GM19025 (cell line): ENCODE measurements around the gene PLEKHA6.
"Not testable (repeated sequence)": the region's sequence is repeated elsewhere in the genome, so short reads cannot be mapped to it uniquely, and the experiment has no call there.

Source experiments
- ATAC-seq: cut with Tn5 transposase; IDR thresholded peaks from one replicate; pipeline ENCODE4 v1.9.1; 2021; ENCODE audit warnings: mild to moderate bottlenecking, low read depth, moderate library complexity; ENCODE audit not compliant: unreplicated experiment

The PLEKHA6 gene

DNA sequence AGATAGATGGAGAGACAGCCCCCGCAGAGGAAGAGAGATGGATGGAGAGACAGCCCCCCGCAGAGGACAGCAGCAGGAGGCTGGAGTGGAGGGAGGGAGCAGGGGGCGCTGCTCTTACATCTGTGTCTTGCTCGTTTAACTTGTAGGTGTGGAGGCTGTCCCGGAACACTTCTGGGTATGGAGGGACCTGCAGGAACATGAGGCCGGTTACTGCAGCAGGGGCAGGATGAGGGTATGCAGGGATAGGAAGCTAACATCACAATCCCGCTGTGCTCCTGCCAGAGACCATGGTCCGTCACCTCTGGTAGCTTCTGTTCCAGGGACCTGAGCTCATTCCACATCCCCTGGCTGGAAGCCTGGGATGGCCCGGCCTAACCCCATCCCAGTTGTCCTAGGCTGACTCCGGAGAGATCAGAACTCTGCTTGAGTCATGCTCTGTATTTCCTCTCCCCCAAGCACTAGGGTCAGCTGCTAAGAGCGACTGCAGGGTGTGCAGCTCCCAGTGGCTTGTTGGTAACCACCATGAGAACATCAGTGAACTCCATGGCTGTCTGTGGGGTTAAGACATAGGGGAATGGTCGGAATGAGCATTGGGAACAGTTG lies 109.2 kb downstream of the PLEKHA6 start:
- no peak for ATAC-seq

DNA sequence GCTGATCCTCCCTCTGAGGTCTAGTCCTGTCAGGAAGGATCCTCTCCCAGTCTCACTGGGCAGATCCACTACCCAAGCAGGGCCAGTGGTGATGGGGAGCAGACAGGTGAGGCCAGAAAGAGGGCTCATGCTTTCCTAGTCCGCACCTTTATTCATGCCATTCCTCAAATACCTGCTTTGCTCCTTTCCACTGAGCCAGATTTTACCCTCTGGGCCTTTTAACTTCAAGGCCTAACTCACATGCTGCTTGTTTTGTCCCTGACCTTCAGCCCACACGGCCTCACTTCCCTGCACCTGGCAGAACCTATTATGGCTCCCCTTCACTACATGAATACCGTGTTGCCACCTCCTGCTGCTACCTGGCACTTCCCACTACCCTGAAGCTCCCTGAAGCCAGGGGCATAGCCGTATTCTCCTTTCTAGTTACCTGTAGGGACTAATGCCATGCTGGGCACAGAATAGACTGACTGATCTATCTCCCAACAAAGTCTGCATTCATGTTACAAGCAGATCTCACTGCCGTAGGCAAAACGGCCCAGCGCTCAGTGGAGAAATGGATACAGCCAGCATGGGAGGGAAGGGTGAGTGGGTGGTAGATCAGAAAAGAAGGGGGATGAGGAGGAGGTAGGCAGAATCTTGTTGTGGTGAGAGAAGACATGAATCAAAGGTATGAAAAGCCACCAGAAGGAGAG lies 109.8 kb downstream of the PLEKHA6 start:
- no peak for ATAC-seq

DNA sequence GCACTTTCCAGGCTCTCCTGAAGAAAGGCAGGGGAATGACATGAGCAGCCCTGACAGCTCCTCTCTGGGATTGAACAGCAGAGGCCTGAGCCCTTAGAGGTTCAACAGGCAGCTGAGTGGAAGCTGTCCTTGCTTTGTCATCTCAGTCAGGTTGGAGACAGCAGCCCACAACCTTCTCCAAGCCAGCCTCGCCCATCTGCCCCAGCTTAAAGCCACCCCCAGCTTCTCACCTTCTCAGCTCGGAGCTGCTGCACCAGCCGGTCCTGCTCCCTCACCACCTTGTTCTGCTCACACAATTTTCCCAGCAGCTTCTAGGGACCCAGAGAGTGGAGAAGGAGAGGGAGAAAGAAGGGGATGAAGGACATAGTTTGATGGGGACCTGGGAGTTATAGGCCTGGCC lies 110.8 kb downstream of the PLEKHA6 start:
- ATAC-seq = no peak

DNA sequence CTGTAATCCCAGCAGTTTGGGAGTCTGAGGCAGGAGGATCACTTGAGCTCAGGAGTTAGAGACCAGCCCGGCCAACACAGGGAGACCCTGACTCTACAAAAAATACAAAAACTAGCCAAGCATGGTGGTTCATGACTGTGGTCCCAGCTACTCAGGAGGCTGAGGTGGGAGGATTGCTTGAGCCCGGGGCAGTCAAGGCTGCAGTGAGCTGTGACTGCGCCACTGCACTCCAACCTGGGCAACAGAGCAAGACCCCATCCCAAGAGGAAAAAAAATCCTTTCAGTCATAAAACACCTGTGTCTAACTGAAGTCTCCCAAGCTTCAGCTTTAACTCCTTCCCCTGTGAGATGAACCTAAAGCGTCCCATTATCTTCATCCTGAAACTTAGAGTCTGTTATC lies 112.9 kb downstream of the PLEKHA6 start:
- no peak for ATAC-seq

DNA sequence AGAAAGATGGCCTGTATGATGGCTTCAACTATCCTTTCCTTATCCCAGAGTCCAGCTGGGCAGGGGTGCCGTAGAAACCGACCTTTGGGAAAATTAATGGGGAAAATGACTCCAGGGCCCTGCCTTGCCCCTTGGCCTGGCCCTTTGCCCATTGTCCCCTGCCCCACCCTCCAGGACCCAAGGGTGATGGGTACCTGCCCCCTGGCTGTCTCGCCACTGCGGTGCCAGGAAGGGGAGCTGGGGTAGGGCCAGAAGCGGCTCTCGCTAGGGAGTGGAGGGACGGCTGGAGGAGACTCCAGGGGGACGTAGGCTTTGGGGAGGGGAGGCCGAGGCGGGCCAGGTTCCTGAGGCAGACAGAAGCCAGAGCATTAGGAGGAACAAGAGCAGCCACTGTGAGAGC lies 116.8 kb downstream of the PLEKHA6 start:
- no peak for ATAC-seq

DNA sequence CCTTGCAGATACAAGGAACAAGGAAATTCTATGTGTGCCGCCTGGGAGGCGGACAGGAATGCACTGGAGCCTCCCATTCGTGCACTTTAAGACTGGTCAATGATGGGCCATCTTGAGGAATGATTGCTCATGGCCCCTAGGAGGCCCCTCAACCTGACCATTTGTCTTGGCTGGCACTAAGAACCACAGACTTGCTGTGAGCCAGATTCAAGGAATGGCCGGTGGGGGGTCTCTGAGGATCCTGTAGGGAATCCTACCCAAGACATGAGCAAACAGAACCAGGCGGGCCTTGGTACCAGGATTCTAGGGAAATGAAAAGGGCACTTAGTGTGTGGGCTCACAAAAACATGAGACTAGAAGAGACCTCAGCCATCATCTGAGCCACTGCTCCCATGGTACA lies 117.8 kb downstream of the PLEKHA6 start:
- no peak for ATAC-seq

DNA sequence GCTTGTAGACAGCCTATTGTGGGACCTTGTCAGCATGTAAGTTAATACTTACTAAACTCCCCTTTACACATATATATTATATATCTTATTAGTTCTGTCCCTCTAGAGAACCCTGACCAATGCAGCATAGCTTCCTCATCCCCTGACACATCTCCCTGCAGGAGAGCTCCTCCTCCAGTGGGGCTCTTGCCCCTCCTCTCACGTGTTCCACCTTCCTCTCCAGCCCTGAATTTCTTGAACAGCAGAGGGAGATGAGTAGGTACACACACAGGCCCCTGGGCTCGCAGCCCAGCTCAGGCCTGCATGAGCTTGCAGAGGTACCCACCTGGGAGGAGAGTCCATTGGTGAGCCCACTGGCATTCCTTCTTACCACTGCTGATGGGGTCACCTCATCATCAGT lies 118.7 kb downstream of the PLEKHA6 start:
- no peak for ATAC-seq

DNA sequence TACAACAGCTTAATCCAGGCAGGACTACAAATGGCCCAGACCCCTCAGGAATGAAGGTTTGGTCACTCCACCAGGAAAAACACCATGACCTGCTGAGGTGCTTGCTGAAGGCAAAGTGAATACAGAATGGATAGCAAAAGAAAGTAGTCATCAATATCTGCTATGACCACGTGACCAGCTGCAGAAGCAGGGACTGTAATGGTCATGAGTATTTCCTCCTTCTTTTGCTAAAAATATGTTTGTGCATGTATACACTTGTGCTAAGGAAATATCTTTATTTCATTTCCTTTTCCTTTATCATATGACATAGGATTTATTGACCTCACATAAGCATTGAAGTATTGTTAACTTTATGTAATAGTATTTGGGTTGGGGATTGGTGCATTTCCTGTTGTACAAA lies 119.5 kb downstream of the PLEKHA6 start:
- ATAC-seq = no peak

DNA sequence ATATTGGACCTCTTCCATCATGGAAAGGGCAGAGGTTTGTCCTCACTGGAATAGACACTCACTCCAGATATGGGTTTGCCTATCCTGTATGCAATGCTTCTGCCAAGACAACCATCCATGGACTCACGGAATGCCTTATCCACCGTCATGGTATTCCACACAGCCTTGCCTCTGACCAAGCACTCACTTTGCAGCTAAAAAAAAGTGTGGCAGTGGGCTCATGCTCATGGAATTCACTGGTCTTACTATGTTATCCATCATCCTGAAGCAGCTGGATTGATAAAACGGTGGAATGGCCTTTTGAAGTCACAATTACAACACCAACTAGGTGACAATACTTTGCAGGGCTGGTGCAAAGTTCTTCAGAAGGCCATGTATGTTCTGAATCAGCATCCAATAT lies 120.3 kb downstream of the PLEKHA6 start:
- ATAC-seq = not testable (repeated sequence)

DNA sequence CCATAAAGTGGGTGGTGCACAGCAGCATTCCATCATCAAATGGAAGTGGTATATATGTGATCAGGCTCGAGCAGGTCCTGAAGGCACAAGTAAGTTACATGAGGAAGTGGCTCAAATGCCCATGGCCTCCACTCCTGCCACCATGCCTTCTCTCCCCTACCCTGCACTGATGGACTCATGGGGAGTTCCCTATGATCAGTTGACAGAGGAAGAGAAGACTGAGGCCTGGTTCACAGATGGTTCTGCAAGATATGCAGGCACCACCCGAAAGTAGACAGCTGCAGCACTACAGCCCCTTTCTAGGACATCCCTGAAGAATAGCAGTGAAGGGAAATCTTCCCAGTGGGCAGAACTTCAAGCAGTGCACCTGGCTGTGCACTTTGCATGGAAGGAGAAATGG lies 121.2 kb downstream of the PLEKHA6 start:
- not testable (repeated sequence) for ATAC-seq

DNA sequence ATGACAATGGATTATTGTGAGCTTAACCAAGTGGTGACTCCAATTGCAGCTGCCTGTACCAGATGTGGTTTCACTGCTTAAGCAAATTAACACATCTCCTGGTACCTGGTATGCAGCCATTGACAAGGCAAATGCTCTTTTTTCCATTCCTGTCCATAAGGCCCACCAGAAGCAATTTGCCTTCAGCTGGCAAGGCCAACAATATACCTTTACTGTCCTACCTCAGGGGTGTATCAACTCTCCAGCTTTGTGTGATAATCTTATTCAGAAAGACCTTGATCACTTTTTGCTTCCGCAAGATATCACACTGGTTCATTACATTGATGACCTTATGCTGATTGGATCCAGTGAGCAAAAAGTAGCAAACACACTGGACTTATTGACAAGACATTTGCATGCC lies 122.2 kb downstream of the PLEKHA6 start:
- ATAC-seq = not testable (repeated sequence)

DNA sequence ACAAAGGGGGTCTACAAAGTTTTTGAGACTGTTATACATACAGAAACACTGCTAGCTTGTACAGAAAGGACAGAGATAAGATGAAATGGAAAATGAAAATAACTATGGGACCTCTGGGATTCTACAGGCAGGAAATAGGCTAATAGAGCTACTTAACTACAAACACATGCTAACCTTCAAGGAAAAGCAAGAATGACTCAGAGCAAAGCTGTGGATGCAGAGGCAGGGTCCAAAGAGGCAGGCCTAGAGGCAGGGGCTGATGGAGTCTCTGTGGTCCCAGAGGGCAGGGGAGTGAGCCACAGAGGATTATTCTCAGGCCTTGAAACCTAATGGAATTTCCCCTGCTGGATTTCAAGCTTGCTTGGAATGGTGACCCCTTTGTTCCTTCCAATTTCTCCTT lies 127.2 kb downstream of the PLEKHA6 start:
- no peak for ATAC-seq

DNA sequence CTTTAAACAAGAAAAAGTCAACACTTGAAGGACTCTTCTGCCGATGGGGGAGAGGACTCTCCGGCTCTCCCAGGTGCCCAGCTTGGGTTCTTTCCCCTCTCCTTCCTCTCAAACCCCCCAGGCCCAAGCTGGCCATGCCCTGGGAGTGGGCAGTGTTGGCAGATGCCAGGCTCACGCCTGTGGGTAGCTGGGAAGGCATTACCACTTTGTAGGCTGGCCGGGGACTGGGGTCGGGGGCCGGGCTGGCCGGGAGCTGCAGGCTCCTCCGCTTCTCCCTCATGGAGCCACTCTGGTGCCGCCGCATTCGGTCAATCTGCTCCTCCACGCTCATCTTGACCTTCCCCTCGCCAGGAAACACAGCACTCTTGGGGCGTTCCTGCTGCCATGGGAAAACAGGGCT lies 129.5 kb downstream of the PLEKHA6 start:
- no peak for ATAC-seq

DNA sequence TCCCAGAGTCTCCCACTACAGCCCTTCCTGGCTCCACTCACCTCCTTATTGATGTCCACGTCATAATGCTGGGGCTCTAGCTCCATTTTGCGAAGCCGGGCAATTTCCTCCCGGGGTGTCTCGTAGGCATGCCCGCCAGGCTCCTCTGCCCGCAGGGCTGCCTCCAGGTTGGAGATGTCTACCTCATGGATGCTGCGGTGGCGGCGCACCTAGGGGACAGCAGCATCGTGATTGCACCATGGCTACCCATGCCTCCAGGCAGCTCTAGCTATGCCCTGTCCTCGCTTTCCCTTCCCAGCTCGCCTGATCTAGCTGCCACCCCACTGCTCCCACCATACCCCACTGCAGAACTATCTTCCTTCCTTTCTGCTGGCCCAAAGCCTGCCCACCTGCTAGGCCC lies 130.8 kb downstream of the PLEKHA6 start:
- no peak for ATAC-seq

DNA sequence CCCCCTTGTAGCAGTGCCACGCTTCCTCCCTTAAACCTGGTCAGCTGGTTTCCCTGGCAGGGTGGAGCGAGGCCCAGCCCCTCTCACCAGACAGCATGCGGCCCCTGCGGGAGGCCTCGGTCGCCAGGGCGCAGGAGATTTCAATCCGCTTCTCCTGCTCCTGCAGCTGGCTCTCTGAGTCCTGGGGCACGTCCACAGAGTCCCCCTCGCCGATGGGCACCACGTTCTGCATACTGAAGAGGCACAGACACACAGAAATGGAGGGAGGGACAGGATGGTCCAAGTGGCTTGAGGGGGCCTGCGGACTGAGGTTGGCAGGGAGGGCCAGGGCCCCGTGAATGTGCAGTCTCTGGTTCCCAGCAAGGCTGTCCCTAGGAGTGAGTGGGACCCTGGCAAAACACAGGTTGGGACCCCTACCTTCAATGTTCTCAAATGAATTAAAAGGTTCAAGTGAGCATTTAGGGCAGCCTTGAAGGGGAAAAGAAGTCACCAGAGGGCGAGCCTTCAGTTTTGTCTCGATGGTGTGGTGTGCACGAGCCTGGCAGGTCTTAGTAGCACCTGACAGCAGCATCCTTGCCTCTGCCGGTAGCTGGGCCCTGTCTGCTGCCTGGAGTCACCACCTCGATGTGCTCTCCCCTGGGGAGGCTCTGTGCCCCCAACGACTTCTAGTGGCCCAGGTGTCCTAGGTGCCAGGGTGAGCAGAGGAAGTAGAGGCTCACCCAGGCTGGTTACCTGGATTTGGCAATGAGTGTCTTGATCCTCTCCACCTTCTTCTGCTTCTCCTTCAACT lies 131.5 kb downstream of the PLEKHA6 start:
- ATAC-seq = no peak

DNA sequence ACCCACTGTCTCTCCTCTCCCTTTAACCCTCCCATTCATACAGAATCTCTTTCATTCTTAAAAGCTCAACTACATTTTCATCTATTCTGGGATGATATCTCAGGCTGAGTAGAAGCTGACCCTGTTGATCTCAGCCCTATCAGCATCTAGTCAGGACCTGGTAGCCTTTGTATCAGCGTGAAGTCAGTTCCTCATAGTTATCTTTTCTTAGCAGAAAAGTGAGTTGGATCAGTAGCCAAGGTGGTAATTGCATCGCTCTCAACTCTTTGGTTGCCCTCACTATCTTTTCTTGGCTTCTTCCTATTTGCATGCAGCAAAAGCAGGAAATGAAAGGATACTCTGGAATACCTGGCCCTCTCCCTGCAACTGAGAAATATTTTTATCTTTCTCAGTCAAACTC lies 132.4 kb downstream of the PLEKHA6 start:
- no peak for ATAC-seq

DNA sequence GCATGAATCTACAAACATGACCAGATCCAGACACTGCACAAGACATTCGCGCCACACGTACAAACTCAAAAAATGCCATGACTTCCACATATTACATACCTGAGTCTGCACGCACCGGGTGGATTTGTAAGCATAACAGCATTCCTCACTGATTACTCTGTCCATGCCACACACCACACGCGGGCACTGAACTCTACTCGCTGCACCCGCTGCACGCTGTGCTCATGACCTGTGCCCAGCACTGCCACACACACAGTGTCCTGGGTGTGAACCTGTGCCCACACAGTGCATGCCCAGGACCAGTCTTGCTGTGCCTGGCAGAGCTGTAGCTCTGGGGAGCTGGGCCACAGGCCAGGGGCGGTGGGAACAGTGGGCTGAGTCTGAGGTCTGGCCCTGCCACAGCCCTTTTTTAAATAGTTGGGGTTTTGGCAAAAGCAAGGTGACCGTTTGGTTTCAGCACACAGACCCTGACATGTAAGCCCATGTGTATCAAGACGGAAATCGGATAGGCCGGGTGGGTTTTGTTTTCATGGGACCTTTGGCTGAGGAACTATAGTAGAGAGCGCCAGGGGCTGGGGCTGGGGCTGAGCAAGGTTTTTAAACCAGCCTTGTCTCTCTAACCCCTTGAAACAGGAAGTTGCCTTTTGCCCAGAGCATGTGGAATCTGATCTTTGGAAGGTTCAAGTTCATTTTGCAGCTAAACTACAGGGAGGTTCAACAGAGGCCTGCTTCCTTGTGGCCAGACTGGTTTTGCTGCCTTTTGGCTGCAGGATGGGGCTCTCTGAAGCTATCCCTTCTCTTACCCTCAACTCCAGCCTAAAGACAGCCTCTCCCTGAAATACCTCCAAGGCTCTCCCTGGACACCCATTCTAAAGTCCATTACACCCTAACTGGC lies 133.6 kb downstream of the PLEKHA6 start:
- ATAC-seq = no peak

DNA sequence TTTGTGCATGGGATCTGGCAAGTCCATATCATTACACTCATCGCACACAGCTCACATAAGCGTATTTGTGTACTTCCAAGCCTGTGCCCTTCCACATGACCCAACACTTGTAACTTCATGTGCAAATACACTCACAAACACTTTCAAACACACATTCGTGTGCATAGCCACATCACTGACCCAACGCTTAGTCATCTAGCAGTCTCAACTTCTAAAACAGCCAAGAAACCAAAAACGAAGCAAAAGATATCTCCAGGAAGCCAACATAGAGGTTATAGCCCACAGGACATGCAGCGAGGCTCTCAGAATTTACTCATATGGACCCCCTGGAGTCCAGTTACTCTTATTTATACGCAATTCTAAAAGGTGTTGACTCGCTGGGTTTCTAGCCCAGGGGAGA lies 135.1 kb downstream of the PLEKHA6 start:
- no peak for ATAC-seq

DNA sequence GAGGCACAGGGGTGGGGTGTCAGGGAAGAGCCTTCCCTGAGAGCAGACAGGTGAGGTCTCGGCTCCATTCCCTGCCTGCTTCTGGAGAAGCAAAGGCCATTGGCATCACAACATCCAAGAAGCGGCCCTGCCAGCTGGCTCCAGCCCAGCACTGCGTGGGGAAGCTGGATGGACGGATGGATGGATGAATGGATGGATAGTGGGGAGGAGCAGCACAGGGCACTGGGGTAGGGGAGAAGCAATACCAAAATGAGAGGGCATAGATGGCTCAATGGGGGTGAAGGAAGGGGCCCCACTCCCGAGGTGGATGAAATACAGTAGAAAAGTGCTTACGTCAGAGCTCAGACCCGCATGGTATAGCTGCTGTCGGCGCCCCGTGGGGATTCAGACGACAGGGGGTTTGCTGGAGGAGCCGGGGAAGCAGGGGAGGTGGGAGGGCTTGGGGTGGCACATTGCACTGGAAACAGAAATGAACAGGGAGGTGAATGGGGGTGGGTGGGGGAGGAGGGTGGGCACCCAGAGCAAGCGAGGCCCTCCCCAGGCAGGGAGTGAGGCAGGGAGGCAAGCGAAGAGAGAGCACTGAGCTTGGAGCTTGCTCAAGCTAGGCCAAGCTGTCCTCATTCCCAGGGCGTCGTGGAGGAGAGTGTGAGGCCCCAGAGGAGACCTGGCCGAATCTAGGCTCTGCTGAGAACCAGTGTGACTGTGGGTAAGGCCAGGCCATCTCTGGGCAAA lies 136.4 kb downstream of the PLEKHA6 start:
- ATAC-seq = no peak

DNA sequence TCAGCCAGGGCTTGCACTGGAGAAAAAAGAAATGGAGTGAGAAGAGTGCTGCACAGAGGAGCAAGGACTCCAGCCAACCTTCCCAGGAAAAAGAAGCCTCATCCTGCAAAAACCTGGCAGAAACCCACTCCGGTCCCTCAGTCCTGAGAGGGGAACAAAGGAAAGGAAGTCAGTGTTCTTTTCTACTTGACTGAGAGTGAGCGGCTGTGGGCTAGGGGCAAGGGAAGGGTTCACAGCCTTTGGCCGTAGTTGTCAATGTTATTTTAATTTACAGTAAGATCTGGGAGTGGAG lies 137.0 kb downstream of the PLEKHA6 start:
- no peak for ATAC-seq
